GM21786 (cell line): ENCODE data around the gene PHF24.
"Not testable (repeated sequence)": the region's sequence is repeated elsewhere in the genome, so short reads cannot be mapped to it uniquely, and the experiment has no call there.

Source experiments
- ATAC-seq: cut with Tn5 transposase; IDR thresholded peaks from one replicate; pipeline ENCODE4 v1.9.1; 2021; ENCODE audit not compliant: unreplicated experiment

The PHF24 gene

DNA sequence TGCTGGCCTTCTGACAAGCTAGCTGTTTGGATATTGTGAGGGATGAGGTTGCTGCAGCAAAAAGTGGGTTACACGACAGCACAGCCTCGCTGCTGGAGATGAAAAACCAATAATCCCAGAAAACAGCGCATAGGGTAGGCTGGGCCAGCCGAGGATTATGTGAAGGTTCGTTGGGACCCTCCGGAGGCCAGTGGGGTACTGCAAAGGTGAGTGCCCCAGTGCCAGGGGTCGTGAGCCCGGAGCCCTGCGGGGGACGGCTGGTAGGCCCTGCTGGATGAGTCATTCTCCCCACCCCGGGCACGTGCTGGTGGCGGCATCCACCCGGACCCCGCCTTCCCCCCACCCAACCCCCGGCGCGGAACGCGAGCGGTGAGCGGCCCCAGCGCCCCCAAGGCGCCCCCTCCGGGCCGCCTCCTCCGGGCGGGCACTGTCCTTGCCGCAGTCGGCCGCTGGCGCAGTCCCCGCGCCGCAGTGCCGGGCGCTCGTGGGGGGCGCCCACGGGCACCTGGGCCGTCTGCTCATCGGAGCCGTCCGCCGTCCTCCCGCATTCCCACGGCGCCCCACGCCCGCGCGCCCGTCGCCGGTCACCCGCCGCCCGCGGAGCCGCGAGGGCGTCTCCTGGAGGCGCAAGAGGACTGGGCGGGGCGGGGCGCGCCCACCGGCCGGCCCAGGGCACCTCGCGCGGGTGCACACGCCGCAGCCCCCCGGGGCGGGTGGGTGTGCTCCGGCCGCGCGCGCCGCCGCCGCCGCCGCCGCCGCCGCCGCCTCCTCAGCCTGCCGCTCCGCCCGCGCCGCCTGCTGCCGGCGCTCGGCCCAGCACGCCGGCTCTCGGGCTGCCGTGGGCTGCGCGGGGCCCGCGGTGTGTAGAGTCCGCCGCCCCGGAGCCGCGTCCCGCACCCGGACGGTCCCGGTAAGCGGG is at the start of gene PHF24:
Gene PHF24, plus strand, starts transcription at position 794 of the 919 bp plus-strand sequence. CDS start 13,014 bp downstream, outside the sequence.
- ATAC-seq, result no peak

DNA sequence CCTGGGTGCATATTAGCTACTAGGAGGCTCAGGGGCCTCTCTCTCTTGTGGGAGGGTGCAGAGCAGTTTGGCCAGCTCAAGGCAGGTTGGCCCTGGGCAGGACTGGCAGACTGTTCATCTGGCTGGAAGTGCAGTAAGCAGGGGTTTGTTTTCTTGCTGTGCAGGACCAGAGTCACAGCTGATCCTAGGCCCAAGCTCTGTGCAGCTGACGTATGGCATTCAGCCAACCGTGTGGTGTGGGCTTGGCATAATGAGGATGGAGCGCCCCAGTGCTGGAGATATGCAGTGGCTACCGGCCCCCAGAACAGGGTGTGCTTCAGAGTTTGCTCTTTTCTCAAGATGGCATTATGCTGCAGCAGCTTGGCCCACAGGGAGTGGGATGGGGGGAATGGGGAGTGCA is 31.0 kb upstream of the PHF24 start:
- ATAC-seq, result no peak

GRCh38 chr9:34928921-34929320 is 29.2 kb upstream of the PHF24 start:
- no peak for ATAC-seq

DNA sequence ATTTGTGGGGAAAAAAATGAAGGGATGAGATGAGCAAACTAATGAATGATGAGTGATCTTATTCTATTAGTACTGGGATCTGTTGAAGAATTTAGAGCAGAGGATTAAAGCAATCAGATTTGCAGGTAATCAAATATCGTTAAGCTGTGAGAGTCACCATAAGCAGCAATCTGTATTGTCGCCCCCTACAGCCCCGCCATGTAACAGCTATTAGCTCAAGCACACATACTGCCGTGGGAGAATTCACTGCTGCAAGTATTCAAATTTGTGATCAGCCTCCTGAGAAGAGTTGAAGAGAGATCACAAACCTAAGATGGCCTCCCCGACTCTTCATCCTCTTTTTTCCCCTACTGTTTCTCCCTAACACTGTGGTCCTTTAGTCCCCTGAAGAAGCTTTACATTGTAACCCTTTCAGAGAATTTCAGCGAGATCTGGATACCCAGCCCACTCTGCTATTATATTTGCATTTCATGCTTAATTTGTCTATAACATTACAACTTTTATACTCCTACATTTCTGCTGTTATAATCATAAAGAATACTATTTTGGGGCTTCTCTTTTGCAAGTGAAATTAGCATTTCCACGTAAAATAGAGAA is 28.5 kb upstream of the PHF24 start:
- no peak for ATAC-seq

GRCh38 chr9:34939989-34940388 is 18.1 kb upstream of the PHF24 start:
- ATAC-seq, result not testable (repeated sequence)

DNA sequence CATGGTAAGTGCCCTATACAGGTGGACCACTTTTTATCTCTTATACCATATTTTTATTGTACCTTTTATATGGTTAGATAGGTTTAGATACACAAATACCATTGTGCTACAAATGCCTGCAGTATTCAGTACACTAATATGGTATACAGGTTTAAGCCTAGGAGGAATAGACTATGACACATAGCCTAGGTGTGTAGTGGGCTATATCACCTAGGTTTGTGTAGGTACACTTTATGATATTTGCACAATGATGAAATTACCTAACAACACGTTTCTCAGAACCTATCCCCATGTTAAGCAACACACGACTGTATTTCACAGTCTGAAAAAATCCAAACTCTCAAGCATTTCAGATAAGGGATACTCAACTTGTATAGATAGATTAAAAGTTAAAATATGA is 9.6 kb upstream of the PHF24 start:
- no peak for ATAC-seq

DNA sequence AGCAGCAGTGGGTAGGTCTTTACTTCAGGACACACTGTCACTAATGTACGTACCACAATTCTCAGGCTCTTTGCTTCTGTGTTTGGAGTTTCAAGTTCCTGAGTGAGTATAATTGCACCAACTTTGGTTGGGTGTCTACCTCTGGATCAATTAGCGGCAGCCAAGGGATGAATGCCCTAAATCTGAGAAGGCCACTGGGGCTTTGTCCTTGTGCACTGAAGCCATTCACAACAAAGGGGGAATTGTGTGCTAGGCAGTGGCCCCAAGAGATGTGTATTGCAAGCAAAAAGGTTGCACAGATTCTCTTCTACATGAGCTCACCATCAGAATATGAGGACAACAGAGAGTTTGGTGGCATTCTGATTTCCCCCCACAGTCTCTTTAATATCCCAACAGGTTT is 3.9 kb upstream of the PHF24 start:
- ATAC-seq, result no peak

GRCh38 chr9:34956066-34956465 is 2.0 kb upstream of the PHF24 start:
- not testable (repeated sequence) for ATAC-seq

DNA sequence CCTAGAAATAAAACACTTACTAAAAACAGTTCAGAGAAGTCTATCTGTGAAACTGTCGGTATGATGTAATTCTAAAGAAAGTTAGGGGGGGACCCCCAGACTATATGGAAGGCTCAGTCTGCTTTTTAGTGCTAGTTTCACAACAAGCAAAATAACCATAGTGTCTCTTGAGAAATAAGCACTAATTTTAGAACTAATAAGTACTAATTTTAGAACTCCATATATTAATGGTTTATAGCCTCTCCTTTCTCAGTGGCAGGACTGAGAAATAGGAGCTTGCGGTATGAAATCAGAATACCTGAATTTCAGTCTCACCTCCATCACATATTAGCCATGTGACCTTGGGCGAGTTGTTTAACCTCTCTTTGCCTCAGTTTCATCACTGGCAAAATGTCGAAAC is 1.4 kb upstream of the PHF24 start:
- ATAC-seq, result peak; percentile 74

- no peak for ATAC-seq
These were observed 412 bp downstream of the PHF24 start for GRCh38 chr9:34958411-34958982.

- no peak for ATAC-seq
These were observed 1.4 kb downstream of the PHF24 start for GRCh38 chr9:34959461-34959860.

DNA sequence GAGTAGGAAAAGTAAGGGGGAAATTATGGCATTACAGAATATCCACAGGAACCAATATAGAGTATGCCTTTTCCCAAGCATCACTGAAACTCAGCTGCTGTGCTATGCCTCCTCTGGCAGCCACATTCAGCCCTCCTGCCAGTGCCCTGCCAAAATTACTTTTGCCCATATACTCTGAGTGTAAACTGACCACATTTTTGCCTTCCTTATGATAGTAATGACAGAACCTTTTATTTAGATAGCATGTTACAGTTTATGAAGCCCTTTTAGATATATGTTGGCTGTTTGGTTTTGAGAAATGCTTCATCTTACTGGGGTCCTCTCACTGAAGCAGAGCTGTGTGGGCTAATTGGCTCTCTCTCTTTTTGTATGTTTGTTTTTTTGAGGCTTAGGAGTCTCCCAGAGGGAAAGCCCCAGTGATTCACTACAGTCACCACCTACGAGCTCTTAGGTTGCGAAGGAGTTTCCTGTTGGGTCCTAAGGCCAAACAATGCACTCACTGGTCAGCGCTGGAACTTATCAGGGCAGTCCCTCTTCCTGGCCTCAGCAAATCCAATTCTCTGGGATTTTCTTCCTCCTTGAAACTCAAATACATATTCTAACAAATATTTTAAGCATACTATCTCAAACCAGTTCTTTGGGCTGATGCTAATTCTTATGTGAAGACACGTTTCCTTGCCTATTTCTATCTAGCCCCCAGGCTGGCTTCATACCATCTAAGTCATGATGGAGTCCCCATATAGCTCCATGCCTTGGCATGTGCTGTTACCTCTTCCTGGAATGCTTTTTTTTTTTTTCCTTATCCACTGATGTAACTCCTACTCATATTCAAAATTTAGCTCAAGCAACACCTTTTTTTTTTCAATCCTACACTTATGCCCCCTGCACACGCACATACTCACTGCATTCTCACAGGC is 3.7 kb downstream of the PHF24 start:
- ATAC-seq, result no peak

DNA sequence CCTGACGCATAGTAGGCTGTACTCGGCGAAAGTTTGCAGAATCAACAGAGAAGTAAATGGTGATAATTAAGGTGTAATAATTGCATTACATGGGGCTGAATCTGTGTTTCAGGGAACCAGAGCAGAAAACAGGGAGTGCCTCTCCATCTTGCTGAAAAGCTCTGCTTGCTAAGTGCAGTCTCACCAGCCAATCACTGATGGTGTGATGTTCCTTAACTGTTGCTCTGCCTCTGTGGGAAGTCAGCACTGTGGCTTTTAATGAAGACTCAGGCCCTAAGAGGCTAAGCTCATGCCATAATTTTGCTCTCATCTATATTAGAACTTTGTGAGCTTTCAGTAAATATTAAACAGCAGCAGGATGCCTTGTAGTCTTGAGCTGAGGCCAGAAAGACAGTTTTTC is 4.5 kb downstream of the PHF24 start:
- no peak for ATAC-seq

- ATAC-seq, result no peak
These were observed 5.5 kb downstream of the PHF24 start for GRCh38 chr9:34963552-34963951.

DNA sequence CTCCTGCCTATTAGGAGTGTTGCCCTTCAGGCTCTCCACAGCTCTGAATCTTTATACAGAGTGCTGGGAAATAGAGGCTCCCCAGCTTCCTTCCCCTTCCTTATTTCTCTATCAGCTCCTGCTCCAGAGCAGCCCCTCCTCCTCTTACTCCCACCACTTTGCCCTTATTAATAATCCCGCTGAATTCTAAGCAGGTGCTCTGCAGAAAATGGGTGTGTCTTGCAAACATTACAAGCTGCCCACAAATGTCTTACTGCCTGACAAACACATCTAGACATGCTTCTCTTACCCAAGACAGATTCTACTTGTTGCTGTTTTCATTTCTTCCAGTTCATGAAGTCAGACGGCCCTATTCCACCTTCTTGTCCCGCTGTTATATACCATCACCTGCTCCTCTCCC is 6.4 kb downstream of the PHF24 start:
- no peak for ATAC-seq

DNA sequence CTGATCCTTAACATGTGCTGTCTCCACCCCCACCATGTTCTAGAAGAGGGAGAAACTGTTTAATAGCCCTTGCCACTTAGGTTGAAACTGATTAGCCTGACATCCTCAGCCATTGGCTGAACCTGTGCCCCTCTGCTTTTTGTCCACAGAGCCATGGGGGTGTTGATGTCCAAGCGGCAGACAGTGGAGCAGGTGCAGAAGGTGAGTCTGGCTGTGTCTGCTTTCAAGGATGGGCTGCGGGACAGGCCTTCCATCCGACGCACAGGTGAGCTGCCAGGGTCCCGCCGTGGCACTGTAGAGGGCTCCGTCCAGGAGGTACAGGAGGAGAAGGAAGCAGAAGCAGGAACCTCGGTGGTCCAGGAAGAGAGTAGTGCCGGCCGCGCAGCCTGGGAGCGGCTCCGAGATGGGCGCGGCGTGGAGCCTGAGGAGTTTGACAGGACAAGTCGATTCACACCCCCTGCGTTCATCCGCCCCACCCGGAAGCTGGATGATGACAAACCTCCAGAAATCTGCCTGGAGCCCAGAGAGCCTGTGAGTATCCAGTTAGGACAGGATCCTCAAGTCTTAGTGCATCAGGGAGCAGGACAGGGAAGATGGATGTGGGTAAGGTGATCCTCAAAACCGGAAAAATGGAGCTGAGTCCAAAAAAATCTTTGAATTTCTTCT is 13.2 kb downstream of the PHF24 start:
- ATAC-seq, result no peak

GRCh38 chr9:34974664-34975063 is 16.6 kb downstream of the PHF24 start:
- no peak for ATAC-seq

DNA sequence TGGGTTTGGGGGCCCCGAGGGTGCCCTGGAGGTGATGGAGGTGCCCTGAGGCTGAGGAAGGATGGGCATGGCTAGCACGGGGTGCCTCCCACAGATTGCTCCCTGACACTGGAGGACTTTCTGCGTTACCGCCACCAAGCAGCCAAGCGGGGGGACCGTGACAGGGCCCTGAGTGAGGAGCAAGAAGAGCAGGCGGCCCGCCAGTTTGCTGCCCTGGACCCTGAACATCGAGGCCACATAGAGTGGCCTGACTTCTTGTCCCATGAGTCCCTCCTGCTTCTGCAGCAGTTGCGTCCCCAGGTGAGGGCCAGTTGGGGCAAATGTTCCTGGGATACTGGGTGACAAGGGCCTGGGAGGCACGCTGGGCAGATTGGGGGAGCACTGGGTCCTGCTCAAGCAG is 18.4 kb downstream of the PHF24 start:
- no peak for ATAC-seq

GRCh38 chr9:34976992-34977391 is 18.9 kb downstream of the PHF24 start:
- no peak for ATAC-seq

DNA sequence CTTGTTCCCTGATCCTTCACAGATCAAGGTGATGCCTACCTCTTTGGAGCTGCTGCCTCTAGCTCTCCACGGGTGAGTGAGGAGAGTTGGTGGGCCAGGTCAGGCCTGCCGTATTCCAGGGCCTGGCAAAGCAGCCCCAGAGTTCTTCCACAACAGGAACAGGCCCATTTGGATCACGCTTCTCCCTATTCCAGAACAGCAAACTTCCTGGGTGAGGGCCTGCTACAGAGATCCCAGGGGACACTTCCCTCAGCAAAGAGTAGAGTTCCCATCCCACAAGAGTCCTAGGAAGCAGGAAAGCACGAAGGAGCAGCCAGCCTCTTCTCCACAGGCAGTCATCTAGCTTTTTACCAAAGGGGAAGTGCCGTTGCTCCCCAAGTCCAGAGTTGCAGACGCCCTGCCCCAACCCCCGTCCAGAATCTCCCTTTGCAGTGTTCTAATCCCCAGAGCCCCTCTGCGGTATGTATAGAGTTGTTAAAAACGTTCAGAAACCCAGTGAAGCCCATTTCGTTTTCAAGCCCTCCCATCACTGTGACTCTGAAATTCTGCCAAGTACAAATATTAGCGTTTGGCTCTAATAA is 22.2 kb downstream of the PHF24 start:
- ATAC-seq, result no peak
